NOMO-1 treated with DMSO at 0.1 percent for 48 hours (cell line): ENCODE data around the gene TPPP3.
"Not testable (repeated sequence)": the region's sequence is repeated elsewhere in the genome, so short reads cannot be mapped to it uniquely, and the experiment has no call there.

ENCODE experiments used
- DNase-seq: peaks from one replicate; lab custom pipeline; 2025; ENCODE audit not compliant: unreplicated experiment; lab: John Stamatoyannopoulos, UW

TPPP3 gene

GRCh38 chr16:67426022-67426421 is 32.7 kb upstream of the TPPP3 start:
- no peak for DNase-seq

- no peak for DNase-seq
Observed at GRCh38 chr16:67425580-67425979, 32.3 kb upstream of the TPPP3 start.

- DNase-seq: no peak
Observed at GRCh38 chr16:67425061-67425460, 31.8 kb upstream of the TPPP3 start.

GRCh38 chr16:67424261-67424615 is 30.9 kb upstream of the TPPP3 start:
- DNase-seq: no peak

GRCh38 chr16:67423611-67424260 is 30.4 kb upstream of the TPPP3 start:
- no peak for DNase-seq

- DNase-seq: no peak
Observed at GRCh38 chr16:67423015-67423414, 29.7 kb upstream of the TPPP3 start.

- DNase-seq: no peak
Observed at GRCh38 chr16:67421030-67421429, 27.7 kb upstream of the TPPP3 start.

- DNase-seq: no peak
Observed at GRCh38 chr16:67419931-67420330, 26.6 kb upstream of the TPPP3 start.

GRCh38 chr16:67419502-67419901 is 26.2 kb upstream of the TPPP3 start:
- no peak for DNase-seq

- DNase-seq: no peak
Observed at GRCh38 chr16:67417333-67418061, 24.2 kb upstream of the TPPP3 start.

GRCh38 chr16:67415872-67416793 is 22.8 kb upstream of the TPPP3 start, which contains the start of gene ZDHHC1:
ZDHHC1 (minus strand) TSS chr16:67416477; CDS start chr16:67407775, 8,702 bp downstream.
- DNase-seq: peak; percentile 15

GRCh38 chr16:67415421-67415820 is 22.1 kb upstream of the TPPP3 start:
- not testable (repeated sequence) for DNase-seq

- DNase-seq: no peak
Observed at GRCh38 chr16:67413978-67414911, 20.9 kb upstream of the TPPP3 start.

GRCh38 chr16:67412294-67412693 is 19.0 kb upstream of the TPPP3 start:
- no peak for DNase-seq

GRCh38 chr16:67411339-67411738 is 18.0 kb upstream of the TPPP3 start:
- no peak for DNase-seq

- no peak for DNase-seq
Observed at GRCh38 chr16:67409631-67410030, 16.3 kb upstream of the TPPP3 start.

- no peak for DNase-seq
Observed at GRCh38 chr16:67407788-67408452, 14.6 kb upstream of the TPPP3 start.

GRCh38 chr16:67407176-67407787 is 14.0 kb upstream of the TPPP3 start:
- DNase-seq: no peak

GRCh38 chr16:67406111-67406971 is 13.0 kb upstream of the TPPP3 start:
- no peak for DNase-seq
